NCI-H2196 (cell line): ENCODE data around the gene ELMO1.

Experiments
- DNase-seq: peaks from one replicate; lab custom pipeline; 2025; ENCODE audit not compliant: unreplicated experiment; lab: John Stamatoyannopoulos, UW

Gene ELMO1

DNA sequence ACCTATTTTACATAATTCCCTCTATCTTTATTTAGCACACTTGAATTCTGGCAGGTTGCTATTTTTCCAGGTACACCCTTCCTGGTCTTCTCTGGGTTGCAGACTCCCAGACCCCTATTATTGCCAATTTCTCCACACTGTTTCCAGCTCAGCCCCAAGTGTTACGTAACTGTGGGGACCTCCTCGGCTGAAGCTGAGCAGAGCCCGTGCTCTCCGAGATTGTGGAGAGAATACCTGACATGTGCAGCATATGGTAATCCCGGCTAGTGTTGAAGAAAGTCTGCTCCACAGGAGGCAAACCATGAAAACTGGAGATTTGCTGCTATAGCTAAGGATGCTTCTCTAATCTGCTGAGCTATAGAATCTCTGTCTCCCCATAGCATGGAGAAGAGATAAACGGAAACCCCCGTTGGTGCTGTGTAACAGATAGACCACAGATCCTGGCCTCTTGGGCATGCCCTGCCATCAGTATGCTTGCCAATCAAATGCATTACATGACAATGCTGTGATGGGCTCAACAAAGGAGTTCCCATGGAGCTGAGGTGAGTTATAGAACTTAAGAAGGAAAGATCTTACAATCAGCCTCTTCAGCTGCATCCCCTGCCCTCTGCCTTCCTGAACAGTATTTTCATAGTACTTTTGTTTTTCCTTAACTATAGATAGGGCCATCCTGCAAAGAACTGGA lies 579.8 kb downstream of the ELMO1 start:
- DNase-seq: no peak

DNA sequence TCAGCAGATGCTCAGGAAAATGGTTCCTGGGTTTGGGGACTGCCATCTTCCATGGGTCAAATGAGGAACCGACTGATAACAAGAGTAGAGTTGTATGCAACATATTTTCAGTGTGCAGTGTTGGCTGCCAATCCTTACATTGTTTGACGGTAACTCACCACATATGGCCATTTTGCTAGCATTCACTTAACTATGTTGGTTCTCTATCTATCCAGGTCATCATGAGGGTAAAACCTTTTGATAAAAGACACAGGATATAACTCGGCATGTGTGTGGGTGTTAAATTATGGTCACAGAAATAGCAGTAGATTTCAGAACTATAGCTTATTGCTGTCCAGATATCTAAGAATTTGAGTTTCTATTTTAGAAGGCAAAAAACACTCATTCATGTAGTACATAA lies 583.6 kb downstream of the ELMO1 start:
- no peak for DNase-seq

DNA sequence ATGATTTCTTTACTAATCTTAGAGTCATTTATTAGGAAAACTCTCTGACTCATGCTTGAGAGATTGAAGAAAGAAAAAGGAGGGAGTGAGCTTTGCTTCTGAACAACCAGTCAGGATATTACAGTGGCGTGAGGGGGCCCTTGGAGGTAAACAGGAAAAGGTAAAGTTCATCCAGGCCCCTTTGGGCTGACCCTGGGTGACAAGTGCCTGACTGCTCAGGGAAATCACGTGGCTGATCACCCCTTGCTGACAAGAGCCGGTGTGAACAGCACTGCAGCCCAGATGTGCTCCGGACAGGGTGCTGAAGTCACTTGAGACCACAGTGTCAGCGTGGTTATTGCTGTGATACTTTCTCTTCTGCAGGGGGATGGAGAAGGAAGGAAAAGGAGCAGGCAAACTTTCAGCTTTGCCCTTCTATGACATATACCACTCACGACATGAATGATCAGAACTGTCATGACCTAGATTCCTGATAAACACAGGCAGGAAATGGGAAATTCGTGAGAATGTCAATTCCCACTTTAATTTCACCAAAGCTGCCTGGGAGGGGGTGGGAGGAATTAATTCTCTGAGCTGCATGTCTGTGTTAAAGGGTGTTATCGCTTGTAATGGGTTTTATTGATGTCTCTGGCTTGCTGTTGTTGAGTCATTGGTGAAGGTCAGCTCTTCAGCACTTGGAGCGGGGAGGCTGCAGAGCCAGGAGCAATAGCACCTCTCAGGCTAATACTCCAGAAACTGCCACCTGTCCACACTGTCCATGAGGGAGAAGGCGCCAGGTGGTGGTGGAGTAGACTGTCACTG lies 584.6 kb downstream of the ELMO1 start:
- DNase-seq: no peak

DNA sequence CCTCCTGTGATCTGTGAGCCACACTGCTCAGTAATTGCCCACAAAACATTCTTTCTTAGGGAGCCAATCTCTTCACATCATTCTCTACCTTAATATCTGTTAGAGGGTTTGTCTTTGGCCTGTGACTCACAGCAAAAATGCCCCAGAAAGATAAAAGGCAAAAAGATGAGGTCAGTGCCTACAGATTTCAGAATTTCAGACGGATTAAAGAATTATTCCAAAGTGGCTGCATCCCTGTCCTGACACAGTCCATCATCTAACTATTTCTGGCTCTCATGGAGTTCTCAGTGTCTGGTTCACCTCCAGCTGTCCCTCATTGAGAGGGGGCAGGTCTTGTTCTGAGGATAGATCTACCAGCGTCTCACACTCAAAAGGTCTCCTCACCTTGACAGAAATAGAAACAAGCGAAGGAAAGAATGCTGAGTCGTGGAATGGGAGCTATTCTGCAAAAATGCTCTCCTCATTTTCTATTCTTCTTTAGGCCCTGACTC lies 585.8 kb downstream of the ELMO1 start:
- no peak for DNase-seq

DNA sequence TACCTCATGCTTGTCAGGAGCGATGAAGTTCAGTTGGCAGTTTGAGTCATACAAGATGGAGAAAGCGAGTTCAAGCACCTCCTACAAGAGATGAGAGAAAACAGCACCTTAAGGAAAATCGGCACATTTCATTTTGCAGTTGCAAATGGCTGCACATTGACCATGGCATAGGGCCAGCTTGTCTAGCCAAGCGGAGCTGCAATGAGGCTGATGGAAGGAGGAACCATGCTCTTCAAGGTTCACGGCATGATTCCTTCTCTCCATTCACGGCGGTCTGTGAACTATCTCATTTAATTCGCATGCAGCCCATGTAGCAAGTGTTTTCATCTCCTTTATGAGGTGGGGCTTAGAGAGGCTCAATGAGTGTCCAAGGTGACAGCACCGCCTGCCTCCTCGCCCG lies 587.0 kb downstream of the ELMO1 start:
- no peak for DNase-seq

DNA sequence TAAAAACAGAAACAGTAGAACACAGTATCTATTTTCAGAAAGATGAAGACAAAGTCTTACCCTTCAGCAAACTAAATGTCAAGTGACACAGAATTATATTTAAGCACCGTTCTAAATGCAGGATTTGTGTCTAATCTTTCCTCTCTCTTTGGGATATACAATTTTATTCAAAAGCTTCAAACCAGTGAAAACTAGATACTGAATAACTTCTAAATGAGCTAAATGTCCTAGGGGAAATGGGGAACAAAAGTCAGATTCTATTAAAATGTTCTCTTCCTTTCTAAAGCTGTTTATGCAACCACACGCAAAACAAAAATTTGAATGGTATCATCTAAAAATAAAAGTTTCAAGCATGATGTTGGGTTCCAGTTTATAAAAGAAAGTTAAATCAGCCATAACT lies 588.0 kb downstream of the ELMO1 start:
- DNase-seq: no peak

DNA sequence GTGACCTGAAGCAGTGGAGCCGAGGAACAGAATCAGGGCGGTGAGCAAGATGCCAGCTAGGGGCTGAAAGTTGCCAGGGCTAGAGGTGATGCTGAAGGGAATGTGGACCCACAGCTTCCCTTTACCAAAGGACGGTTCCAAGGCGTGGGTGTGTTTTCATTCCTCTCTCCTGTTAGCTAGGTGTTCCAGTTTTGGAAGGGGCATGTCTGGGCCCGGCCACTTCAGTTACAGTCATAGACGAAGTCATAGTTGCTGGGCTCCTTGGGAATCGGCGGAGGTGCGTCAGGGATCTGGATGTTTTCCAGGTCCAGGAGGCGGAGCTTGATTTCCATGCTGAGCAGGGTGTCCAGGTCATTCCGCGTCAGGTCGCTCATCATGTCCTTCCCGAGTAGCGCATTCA lies 593.3 kb downstream of the ELMO1 start:
- no peak for DNase-seq

DNA sequence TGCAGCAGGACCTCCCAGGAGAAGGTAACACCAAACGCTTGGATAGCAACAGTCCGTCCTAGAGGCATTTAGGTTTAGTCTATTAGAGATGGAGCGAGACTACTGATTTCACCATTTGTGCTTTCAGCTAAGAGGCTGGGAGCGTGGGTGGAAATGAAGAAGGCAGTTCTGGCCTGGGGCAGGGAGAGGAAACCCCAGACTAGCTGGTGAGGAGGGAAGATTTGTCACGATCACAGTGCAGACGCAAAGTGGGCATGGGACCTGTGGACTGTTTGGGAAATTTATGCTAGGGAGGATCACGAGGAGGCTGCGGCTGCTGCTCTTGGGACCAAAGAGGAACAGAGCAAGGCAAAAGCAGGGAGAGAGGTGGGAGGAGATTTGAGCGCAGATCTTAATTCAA lies 594.0 kb downstream of the ELMO1 start:
- DNase-seq: no peak

DNA sequence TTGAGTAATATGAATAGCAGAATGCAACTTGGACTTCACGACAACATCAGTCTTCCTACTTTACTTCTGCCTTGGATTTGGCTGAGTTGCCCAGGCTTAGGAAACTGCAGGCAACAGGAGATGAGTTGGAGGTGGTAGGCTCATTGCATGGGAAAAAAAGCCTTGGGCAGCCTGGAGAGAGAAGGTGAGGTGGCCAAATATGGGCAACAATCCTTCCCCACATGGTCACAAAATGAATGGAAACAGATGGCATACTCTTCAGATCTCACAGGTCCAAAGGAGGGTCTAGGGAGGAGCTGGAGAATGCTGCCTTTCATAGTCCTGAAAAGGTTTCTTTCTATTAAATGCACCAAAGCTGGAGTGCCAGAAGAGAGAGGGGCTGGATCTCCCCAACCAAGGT lies 595.7 kb downstream of the ELMO1 start:
- DNase-seq: no peak

DNA sequence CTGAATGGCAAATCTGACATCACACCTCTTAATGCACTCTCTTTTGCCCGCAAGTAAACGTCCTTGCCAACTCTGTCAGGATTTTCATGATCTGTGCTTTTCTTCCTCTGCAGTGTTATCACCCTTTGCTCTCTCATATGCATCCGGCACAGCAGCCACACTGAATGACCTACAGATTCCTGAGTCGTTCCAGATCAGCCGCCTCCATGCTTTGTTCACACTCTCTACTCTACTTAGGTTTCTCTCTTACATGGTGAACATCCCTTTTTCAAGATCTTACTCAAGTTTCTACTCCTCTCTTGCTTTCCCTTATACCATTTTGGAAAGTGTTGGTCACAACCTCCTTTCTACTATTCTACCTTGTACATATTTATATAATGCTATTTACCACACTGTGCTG lies 596.6 kb downstream of the ELMO1 start:
- no peak for DNase-seq

DNA sequence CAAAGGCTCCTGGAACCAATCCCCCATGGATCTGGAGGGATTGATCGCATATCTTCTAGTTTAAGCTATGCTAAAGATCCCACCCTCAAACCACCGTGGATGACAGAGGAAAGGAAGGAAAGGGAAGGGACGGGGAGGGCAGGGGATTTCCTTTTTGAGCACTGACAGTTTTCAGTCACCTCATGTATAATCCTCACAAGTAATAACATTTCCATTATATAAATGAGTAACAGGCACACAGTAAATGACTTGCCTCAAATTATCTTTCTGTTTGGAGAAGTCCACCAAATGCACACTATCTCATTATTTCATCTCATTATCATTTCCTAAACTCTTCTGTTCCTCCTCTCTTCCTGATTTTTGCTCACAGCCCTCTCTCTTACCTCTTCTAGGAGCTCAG lies 597.3 kb downstream of the ELMO1 start:
- no peak for DNase-seq

DNA sequence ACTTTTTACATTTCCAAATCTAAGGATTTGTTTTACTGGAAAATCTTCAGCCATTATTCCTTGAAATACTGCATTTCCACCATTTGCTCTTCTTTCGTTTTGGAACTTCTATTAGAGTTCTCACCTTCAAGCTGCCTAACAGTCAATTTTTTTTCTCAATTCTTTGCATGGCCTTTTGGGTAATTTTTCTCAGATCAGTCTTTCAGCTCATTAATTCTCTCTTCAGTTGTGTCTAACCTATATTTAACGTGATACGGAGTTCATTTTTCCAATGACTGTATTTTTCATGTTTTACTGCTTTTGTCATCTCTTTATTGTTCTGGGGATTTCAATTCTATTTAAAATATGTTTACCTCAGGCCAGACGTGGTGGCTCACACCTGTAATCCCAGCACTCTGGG lies 600.7 kb downstream of the ELMO1 start:
- DNase-seq: no peak

DNA sequence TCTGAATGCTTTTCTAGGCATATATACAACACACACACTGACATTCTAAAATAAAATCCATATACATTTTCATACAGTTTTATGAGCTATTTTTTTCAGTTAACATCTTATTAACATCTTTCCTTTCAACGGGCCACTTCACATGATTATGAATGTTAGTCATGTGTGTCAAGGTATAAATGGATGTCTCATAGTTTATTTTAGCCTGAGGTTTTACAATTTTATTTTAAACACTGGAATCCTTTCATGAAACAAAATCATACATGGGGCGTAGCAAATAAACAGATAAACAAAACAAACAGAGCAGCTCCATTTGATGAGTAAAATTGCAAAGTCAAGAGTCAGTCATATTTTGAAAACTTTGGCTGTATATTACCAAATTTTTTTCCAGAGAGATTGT lies 604.3 kb downstream of the ELMO1 start:
- no peak for DNase-seq

DNA sequence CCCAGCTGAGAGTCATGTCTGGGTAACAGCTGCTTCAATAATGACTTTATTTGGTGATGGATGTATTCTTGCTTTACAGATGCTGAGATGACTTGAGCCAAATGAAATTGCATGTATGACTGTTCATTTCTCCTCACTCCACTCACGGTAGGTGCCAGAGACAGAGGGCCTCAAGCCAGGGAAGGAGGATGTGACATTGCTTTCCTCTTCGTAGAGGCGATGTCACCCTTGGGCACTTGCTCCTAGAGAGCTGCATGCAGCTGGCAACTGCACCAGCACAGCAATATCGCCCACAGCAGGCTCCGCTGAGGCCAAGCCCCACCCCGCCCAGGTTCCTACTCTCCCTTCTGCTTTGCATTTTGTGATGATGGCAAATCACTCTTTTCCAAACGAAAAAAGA lies 607.8 kb downstream of the ELMO1 start:
- DNase-seq: no peak

DNA sequence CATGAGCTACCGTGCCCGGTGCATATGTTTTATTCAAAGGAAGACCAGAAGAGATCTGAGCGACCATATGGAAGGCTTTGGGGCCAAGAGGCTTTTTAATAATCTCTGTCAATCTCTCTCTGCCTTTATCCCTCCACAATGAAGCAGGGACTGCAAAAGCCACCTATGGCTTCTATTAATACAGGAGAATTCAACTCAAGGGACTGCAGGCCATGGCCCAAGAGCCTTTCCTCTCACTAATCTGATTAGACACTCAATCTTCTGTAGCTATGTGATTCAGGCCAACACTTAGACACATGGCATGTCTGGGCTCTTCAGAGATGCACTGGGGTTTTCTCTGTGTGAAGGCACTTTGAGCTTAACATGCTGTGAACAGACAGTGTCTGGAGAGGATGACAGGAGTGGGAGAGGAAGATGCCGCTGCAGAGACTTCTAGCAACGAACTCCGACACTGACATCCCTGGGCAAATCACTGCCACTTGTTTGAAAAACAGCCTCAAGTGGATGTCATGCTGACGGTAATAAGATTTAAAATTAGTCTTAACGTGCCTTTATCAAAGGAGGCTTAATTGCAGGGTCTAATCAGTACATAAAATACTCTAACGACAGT lies 609.9 kb downstream of the ELMO1 start:
- DNase-seq: no peak

DNA sequence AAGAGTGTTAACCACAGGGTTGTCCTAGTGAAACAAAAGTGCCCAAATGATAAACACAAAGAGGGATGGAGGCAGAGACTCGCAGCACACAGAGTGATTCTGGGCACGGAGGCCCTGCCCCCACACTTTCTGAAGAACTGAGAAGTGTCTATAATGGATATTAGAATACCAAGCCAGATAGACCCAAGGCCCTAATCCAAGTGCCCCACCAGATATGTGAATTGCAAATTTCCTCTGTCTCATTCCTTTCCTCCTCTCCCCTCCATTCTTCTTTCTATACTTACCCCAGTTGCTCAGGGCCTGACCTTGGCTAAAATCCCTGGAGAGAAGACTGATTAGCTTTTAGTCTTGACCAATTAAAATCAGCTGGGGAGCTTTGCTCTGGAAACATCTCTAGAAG lies 617.6 kb downstream of the ELMO1 start:
- no peak for DNase-seq

DNA sequence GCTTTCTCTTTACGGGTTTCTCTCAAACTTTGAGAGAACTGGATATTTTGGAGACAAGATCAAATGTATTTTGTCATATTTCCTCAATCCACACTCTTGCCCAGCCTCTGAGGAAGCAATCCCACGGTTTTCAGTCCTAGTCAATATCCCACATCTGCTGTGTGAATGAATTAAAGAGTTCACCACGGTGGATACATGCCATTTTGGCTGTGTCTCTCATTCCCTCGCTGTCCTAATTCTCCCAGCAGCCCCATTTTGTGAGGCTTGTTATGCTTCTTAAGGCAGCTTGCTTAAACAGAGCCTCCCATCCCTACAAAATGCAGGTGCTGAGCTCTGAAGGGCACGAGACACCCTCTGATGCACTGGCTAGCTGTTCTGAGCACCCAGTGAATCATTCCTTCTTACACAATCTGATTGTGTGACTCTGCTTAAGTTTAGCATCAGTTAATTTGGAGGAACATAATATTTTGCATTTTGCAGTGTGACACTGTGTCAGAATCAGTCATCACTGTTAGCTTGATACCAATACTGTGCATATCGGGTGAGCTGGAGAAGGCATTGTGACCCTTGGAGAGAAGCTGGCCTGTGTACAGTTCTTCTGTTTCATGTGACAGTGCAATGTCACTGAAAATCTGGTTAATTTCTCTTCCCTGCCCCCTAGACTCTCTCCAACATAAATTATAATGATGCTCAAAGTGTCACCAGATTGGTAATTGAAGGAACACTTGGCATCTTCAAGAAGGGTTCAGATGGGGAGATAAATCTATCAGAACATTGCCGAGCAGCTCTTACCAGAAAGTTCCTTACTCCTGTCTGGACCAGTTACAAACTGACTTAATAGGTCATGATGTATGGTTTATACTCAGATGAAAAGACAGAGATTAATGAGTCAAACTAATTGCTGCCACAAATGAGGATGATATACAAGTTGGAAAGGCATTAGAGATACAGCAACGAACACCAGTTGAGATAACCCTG lies 620.6 kb downstream of the ELMO1 start:
- DNase-seq: no peak

DNA sequence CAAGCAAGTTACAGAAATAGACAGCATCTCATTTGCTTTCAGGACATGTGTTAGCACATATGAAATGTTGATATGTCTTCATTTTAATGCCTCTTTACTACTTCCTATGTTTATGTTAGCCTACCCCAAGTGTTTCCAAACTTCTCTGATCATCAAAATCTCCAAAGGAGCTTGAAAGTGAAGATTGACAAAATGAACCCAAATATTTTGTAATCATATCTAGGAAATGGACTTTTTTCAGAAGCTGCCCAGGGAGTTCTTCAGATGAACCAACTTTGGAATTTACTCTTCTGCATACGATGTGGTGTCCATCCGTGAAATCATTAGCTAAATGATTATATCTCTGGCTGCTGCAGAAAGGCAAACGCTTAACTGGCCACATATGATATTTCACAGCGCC lies 623.2 kb downstream of the ELMO1 start:
- DNase-seq: no peak

DNA sequence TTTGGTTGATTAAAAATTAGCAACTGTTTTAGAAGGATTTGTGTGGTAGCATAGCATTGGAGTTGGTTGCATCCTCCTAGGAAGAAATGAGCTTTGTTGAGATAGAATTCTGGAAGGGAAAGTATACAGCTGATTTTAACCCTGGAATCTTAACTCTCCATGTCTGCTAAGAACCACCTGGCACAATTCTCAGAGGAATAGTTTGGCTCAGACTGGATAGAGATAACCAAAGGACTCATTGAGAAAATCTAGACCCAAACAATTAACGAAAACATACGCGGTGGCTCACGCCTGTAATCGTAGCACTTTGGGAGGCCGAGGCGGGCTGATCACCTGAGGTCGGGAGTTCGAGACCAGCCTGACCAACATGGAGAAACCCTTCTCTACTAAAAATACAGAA lies 625.3 kb downstream of the ELMO1 start:
- no peak for DNase-seq

DNA sequence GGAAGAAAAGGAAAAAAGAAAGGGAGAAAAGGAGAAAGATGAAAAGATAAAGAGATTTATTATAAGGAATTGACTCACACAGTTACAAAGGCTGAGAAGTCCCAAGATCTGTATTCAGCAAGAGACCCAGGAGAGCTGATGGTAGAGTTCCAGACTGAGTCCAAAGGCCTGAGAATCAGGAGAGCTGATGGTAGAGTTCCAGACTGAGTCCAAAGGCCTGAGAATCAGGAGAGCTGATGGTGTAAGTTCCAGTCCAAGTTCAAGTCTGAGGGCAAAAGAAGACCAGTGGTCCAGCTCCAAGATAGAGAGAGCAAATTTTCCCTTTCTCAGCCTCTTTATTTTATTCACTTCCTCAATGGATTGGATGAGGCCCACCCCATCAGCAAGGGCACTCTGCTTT lies 627.0 kb downstream of the ELMO1 start:
- no peak for DNase-seq

DNA sequence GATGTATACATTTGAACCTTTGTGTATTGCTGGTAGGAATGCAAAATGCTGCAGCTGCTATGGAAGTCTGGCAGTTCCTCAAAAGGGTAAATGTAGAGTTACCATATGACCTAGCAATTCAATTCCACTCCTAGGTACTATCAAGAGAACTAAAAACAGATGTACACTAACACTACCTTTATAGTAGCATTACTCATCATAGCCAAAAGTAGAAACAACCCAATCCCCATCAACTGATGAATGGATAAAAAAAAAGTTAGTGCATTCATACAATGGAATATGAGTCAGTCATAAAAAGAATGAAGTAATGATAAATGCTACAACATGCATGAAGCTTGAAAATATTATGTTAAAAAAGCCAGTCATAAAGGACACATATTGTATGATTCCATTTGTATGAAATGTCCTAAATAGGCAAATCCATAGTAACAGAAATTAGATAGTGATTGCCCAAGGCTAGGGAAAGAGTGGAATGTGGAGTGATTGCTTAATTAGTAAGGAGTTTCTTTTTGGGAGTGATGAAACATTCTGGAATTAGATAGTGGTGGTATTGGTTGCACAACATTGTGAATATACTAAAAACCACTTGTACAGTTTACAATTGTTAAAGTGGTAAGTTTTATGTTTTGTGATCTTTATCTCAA lies 628.0 kb downstream of the ELMO1 start:
- no peak for DNase-seq
